DMS79 (cell line): ENCODE data around the gene PPP2R5B.

Experiments
- DNase-seq: peaks from one replicate; lab custom pipeline; 2025; lab: John Stamatoyannopoulos, UW

The PPP2R5B gene

DNA sequence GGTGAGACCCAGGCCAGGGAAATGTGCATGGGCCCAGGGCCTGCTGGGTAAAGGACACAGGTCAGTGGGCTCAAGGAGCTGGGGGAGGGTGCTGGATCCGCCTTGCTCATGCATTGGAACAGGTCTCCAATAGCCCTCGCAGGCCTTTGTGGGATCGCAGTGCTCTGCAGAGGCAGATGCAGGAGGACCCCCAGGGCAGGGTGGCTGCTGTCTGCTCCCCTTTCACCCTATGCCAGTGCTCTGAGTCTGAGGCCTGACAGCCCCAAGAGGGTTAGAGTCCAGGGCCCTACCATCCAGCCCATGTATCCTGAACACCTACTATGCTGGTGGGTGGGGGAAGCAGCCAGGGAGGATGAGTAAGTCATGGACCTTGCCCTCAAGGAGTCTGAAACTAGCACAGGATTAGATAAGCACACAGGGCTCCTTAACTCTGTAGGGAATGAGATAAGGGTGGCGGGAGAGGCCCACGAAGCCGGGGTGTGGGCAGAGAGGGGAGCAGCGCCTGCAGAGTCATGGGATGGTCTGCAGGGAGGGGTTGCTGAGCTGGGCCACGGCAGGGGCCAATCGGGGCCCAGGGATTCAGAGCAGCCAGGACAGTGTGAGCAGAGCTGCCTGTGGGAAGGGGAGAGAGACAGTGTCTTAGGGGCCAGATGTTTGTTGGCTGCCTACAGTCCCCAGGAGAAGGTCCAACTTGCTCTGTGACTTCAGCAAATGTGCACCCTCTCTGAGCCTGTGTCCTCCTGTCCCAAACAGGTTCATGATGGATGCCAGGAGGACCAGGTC is 35.6 kb upstream of the PPP2R5B start:
- no peak for DNase-seq

DNA sequence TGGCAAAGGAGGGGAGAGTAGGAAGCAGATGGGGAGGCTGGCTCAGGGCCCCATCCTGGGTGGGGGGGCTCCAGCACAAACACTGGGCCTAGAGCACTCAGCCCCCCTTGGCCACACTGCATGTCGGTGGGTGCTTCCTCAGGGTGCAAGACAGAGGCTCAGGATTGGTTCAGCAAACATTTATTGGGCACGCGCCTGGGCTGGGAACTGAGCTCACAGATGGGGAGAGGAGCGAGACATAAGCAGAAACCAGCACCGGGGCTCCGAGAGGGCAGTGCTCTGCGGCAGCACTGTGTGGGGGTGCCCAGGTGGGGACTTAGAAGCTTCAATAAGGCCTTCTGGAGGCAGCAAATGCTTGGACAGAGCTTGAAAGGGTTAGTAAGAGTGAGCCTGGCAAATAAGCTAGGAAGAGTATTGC is 34.0 kb upstream of the PPP2R5B start:
- DNase-seq = no peak

DNA sequence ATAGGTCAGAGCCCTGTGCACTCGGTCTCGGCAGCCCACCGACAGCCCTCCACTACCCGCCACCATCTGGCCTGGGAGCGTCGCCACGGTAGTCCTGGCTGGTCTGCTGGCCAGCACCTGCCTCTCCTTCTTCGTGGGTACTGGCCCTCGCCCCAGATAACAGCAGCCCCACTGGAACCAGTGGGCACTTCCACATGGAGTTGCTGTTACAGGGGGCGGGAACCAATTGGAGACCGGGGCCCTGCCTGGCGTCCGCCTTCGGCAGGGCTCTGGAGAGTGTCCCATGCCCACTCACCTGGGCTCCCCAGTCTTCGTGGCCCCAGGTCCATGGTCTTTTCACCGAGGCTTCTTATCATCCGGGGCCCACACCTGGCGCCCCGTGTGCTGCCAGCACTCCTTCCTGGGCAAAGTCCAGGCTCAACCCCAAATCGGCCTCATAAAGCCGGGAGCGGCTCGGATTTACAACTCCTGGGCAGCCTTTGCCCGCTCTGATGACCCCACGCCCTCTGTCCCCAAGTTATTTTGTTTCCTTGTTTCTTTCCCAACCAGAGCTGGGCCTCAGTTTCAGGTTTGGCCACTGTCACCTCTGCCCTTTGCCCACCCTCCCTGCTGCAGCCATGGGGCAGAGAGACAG is 33.2 kb upstream of the PPP2R5B start:
- no peak for DNase-seq

DNA sequence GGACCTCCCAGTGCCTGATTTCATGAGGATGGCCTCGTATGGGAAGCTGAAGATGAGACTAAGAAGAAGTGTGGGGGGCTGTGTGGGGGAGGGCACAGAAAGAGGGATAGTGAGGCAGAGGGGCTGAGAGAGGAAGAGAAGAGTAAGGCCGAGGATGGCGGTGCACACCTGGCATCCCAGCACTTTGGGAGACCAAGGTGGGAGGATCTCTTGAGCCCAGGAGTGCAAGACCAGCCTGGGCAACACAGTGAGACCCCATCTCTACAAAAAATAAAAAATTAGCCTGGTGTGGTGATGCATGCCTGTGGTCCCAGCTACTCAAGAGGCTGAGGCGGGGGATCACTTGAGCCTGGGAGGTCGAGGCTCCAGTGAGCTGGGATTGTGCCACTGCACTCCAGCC is 32.6 kb upstream of the PPP2R5B start:
- no peak for DNase-seq

DNA sequence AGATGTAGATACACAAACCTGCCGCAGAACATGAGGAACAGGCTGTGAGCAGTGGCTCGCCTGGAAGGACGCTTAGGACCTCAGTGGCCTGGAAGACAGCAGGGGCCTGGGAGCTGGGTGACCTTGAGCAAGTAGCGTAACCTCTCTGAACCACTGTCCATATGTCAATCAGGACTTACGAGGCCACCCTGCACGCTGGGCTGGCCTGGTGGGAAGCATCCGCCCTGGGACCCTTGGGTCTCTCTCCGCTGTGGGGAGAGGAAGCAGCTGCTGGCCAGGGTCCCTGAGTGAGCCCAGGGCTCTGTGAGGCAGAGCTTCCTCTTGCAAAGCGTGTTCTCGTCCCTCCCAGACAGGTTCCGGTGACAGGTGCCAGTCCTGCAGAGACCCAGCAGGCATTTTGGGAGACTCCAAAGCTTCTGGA is 32.1 kb upstream of the PPP2R5B start:
- DNase-seq = no peak

DNA sequence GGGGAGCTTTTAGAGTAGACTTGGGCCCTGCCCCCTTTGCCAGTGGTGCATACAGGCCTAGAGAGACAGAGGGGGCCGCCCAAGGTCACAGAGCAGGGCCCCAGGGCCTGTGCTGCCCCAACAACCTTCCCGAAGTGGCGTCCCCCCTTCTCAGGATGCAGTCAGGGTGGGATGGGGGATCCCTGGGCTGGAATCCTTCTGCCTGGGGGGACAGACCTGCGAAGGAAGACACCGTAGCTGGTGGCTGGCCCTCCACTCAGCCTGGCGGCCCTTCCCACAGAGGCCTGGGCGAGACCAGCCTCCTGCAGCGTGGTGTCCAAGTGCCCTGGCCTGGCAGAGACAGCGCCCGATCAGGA is 31.7 kb upstream of the PPP2R5B start:
- DNase-seq = no peak

DNA sequence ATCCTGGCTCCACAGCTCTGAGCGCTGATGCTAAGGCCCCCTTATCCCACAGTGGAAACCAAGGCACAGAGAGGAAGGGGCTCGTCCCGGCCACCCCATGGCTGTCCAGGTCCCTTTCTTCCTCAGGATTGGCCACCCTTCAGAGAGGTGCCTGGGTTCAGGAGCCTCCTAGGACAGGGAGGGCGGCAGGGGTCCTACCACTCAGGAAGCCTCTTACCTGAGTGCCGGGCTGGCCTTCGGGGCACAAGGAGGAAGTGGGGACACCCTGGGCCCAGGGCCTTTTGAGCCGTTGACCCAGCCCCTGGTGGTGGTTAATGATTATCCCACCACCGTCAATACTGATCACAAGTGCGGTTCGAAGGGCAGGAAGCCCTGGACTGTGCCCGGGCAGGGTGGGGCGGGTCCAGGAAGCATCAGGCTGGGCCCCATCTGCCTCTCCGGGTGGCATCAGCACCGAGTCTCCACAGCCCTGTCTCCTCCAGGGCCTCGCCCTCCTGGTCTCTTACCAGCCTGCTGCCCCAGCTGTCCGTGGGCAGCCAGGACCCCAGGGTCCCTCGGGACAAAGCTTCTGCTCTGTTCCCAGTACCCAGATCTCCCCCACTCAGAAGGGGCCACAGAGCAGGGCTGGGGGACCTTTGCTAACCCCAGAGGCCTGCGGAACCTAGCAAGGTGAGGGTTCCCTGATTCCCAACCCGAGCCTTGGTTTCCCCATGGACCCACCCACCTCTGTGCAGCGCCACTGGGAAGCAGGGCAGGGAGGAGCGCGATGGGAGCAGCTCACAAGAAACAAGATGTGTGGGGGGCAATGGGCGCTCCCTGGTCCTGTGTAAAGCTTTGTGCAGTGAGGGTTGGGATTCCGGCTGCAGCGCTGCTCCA is 31.1 kb upstream of the PPP2R5B start:
- no peak for DNase-seq

DNA sequence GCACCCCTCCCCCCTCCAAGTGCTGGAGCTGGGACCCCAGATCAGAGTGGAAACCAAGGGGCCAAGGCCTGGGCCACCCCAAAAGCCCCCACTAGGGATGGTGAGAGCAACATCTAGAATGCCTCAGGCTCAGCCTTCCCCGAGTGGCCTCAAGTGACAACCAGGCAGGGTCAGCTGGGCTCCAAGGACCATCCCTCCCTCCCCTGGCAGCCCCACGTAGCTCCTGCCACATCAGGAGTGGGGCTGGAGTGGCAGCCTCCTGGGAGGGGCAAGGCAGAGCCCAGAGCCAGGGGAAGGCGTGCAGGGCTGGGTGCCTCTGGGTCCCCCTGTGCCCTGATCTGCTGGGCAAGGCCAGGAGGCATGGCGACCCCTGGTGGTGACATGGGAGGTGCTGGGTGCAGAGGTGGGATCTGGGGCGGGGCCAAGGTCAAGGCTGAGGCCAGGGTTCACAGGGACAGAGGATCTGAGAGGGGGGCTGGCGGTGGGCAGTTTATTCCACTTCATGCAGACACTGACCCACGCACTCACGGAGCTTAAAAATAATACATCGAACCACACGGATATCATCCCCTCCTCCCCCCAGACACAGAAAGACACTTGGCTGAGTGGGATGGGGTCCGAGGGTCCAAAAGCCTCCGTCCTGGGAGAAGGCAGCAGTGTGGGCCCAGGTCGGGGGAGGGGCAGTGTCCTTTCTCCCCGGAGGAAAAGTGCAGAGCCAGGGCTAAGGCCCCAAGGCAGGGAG is 30.2 kb upstream of the PPP2R5B start:
- peak; percentile 12 for DNase-seq

DNA sequence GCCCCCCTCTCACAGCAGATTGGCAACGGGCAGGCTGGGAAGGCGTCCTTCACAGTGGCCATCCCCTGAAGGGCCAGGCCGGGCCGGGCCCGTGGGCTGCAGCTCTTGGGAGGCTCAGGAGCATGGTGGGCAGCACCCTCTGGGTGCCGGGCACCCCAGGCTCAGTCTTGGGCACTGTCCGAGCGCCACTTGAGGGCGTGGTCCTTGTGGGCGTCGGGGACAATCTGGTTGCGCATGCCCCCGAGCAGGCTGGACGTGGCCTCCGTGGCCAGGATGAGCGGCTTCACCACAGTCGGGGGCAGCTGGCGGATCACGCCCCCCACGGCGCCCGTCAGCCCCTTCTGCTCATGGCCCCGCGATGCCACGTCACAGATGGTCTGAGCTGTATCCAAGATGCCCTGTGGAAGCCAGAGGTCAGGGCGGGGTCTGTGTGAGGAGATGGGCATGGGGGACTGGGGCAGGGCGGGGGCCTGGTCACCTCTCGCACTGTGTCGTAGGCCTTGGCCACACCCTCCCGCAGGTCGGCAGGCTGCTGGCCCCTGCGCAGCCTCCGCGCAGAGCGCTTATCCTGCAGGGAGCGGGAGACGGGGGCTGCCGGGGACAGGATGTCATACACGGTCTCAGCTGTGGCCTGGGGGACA is 29.6 kb upstream of the PPP2R5B start:
- no peak for DNase-seq

DNA sequence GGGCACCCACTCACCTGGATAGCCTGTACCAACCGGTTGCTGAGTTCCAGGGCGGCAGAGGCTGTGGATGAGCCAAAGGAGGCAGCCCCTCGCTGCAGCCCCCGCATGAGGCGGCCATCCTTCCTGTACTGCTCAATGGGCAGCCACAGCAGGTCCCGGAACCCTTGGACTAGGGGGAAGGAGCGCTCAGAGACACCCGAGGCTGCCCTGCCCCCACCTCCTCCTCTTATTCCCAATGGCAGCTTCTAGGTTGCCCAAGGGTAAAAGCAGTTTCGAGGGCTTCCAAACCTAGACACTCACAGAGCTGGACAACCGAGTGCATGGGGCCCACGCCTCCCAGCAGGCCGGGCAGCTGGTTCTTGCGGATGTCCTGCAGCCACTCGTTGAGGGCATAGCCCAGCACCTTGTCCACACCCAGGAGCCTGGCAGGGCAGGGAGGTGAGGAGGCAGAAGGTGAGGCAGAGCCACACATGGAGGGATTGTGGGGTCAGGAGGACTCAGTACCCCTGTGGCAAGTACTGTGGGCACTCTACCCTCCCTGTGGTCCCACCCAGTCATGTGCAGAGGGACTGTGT is 28.0 kb upstream of the PPP2R5B start:
- DNase-seq = no peak

DNA sequence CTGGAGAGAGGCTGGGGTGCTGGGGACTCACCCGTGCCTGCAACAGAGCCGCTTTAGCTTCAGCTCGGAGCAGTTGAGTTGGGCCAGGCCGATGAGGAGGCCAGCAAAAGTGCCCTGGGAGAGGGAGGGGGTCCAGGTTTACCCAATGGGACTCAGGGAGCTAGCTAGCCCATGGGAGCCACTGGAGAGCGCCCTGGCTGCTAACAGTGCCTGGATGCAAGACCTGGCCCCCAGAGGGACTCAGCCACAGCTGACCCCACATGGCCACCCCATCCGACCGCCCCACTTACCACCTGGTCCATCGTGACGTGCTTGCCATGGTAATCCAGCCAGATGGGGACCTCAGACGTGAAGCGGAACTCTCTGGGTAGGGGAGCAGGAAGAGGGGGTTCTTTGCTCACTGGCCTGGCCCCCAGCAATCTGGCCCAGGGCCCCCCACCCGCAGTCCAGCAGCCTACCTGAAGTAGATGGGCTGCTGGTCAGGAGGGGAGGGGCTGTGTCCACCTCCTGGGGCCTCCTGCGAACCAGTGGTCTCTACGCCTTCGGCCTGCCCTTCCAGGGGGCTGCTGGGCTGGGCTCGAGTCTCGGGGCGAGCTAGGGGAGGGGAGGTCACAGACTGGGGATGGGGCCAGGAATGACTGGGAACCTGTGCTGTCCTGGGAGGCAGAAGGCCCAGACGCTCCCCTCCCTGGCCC is 27.0 kb upstream of the PPP2R5B start:
- DNase-seq = no peak

DNA sequence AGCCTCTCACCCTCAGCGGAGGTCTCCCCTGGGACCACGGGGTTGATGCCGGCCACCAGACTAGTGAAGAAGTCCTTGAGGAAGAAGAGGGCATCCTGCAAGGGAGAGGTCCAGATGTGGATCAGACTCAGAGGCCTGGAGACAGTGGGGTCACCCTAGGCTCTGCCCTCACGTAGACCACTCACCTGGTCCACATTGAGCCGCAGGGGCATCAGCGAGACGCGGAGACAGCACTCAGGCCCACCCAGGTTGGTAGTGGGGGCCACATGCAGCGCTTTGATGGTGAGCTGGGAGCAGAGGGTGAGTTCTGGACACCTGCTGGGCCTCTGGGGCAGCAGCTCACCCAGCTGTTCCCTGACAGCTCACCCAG is 26.4 kb upstream of the PPP2R5B start:
- no peak for DNase-seq

DNA sequence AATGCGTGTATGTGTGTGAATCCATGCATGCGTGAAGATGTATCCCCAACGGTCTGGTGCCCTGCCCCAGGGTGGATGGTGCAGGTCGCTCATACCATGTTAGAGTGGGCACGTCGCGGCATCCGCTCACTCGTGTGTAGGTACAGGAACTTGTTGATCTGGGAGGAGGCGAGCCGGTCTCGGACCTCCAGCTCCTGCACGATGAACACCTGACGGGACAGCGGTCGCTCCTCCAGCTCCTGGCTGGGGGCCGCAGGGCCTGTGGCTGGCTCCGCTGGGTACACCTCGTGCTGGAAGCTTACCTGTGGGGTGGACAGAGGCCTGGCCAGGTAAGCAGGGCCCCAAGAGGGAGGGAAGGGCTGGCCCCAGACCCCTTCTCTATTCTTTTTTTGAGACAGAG is 25.9 kb upstream of the PPP2R5B start:
- DNase-seq = no peak

DNA sequence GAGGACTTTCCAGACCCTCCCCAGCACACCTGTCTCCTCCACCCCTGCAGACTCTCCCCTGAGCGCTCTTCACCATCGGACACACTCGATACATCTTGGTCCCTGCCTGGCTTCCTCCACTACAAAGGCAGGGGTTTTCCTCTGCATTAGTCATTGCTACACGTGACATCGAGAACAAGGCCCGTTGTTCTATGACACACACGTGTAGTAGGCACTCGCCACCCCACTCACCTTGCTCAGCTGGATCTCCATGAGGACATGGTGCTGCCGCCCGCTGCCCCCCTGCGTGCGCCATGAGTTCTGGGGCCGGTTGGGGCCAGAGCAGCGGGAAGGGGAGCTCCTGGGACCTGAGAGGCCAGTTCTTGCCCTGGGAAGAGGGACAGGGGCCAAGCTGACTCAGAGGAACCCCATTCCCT is 24.2 kb upstream of the PPP2R5B start:
- no peak for DNase-seq

DNA sequence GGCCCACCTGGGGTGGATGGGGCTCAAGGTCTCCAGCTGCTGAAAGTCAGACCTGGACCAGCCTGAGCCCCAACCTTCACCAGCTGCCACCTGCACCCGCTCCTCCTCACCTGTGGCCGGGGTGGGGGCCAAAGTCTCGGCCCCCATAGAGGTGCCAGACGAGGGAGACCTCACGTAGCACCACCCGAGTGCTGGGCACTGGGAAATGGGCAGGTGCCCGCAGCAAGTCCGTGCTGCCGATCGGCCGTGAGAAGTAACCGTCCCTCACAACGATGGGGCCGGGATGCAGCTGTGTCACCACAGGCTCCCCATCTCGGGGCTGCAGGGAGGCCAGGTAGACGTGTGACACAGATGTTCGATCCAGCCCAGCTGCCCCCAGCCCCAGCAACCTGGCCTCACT is 23.7 kb upstream of the PPP2R5B start:
- no peak for DNase-seq

DNA sequence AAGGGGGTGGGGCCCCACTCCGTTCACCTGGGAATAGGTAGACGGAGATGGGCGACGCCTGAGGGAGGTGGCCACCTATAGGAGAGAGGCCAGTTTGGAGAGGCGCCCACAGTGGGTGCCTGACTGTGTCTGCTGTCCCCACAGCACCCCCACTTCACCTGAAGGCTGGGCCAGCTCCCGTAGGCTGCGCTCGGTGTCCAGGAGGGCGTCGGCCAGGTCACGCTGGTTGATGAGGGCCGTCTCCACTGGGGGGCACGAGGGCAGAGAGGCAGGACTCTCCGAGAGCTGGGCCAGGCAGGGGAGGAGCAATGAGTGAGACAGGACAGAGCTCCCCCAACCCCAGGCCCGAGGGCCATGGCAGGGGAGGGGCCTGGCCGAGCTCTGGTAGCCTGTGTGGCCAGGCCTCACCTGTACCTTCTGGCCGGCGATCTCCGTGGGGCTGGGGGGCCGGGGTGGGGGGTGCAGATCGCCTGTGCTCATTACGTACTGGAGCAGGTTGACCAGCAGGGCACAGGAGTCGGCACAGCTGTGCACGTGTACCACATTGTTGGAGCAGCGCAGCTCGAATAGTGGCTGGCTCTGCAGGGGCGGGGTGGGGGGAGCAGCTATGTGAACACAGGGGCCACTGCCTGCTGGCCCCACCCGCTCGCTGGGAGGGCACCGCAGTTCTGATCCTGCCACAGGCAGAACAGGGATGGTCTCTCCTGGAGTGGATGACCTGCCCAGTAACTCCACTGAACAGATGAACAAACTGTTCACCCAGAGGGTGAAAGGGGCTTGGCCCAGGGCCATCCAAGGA is 22.2 kb upstream of the PPP2R5B start:
- no peak for DNase-seq

DNA sequence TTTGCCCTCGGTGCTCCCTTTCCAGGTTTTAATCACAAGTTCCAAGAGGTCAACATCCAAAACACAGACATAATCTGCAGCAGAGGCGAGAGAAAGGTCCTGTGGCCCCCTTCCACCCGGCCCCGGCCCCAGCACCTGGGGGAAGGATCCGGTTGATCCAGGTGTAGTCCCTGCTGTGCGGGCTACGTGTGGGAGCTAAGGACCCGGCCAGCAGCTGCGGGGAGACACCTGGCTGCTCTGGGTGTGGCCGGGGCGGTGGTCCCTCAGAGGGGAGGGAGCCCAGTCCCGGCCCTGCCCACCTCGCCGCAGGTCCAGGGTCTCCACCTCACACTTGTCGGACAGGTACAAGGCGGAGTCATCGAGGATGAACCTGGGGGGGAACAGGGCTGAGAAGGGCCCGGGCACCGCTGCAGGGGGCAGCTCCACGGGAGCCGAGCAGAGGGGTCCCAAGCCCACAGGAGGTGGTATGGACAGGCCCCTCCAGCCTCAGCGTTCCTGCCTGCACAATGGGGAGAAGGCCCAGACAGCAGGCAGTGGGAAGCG is 21.1 kb upstream of the PPP2R5B start:
- no peak for DNase-seq

DNA sequence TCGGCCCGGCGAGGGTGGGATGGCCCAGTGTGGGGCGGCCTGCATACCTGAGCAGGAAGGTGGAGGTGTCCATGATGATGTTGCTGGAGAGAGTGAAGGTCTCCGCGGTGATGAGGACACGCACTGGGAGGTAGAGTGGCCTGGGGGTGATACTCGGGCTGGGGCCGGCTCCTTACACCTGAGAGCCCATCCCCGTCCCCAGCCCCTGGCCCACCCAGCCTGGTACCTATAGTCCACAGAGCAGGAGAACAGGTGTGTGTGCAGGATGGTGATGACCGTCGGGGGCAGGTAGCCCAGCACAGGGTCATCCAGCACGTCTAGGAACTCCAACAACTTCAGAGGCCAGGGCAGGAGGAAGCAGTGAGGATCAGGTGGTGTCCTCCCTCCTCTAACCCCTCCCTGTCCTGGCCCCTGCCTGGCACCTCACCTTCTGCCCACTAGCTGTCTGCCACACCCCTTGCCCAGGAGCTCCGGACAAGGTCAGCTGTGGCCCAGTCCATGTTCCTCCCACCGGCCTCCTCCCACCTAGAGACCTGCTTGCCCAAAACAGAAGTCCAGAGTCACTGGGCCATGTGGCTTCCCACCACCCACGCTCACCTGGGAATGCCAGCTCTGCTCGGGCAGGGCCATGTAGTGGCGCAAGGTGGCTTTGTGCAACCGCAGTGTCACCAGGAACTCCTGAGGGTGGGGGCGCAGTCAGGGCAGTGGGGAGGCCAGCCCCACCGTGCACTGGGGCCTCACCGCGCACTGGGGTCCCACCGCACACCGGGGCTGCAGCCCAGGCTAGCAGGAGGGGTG is 18.8 kb upstream of the PPP2R5B start:
- no peak for DNase-seq

DNA sequence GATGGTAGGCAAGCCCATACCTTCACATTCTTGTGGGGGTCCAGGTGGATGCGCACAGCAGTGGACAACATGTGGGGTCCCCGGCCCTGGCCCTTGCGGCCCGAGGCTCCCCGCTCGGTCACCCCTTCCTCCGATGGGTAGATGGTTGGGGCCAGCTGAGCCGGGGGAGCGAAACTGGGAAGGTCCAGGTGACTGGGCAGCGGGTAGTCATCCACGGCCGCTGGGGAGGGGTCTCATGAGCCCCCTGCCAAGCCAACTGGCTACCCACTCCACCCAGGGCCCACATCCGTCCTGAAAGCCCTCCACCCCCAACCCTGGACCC is 18.2 kb upstream of the PPP2R5B start:
- no peak for DNase-seq
